ENCODE data around the gene LRRC8B.

GRCh38 chr1:89483757-89484077 lies 40.9 kb upstream of the LRRC8B start:
- TF ChIP-seq CTCF (conservative IDR thresholded peaks at IDR 0.05; ENCODE audit: low read length) (no peak), EZH2phosphoT487 (IDR thresholded peaks at IDR 0.05; ENCODE audit: borderline replicate concordance) (no peak)

Data from Loucy (cell line).